WI38 (cell line): ENCODE data around the gene TSPAN9.
A peak's percentile ranks its signal among the peaks of the same experiment; 100 is the strongest.

Experiments
- H3K4me3 ChIP-seq: 2 replicates; pipeline ENCODE4 v1.5.1; 2011; ENCODE audit warnings: low read depth, mild to moderate bottlenecking, control low read depth, low read length
- CTCF ChIP-seq: IDR thresholded peaks from 2 replicates; pipeline ENCODE4 v1.5.1; 2012; ENCODE audit warnings: low read depth, mild to moderate bottlenecking, control low read depth, low read length

The TSPAN9 gene

GRCh38 chr12:3119756-3120601, 42.8 kb downstream of the TSPAN9 start:
- no peak overlapping the region for H3K4me3 ChIP-seq
- no peak for TF ChIP-seq CTCF

GRCh38 chr12:3120701-3121100, 43.5 kb downstream of the TSPAN9 start:
- no peak overlapping the region for H3K4me3 ChIP-seq
- TF ChIP-seq CTCF = no peak

DNA sequence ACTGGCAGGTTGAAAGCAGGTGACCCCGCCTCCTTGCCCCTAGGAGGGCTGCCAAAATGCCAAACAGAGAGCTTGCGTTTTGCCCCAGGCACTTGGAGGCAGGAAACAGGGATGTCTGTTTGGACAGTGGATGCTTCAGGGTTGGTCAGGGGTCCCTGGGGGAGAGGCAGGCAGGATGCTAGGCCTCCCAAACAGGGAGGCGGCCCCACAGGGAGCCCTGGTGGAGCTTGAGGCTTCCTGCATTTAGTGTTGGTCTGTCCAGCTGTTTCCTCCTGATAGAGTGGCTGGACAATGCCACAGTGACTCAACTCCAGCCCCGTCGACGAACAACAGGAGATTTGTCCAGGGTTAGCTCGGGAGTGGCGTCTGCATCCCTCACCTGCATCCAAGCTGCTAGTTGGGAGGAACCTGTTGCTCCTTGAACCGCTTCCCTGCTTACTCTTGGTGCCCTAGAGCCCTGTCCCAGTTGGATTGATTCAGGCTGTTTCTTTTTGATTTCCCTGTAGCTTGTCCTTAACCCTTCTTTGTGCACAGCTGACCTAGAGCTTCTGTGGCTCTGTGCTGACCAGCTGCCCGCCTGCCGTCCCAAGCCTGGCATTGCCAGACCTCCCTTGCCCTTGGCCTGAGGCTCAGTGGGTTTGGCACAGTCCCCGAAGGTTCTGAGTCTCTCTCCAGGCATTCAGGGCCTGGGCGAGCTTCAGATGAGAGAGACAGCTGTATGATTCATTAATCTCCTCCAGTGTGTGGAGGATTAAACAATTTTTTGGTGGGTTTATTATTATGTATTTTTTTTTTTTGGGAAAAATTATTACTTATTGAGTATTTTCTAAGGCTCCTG, 45.9 kb downstream of the TSPAN9 start:
- TF ChIP-seq CTCF = peak; percentile 35
- H3K4me3 ChIP-seq = no peak overlapping the region

DNA sequence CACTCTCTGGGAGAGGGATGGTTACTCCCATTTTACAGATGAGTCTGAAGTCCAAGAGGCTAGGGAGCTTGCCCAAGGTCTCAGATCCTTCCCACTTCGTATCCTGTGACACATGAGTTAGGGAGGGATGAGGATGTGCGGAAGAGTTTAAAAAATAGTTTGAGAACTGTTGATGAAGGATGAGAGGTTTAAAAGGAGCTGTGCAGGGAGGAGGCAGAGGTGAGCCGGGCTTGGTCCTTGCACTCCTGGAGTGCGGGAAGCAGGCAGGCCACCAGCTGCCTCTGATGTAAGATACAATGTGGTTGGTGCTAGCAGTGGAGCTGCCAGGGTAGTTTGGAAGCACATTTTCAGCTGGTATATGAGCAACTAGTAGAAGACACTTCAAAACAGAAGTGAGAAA, 46.5 kb downstream of the TSPAN9 start:
- no peak for TF ChIP-seq CTCF
- H3K4me3 ChIP-seq = no peak overlapping the region

DNA sequence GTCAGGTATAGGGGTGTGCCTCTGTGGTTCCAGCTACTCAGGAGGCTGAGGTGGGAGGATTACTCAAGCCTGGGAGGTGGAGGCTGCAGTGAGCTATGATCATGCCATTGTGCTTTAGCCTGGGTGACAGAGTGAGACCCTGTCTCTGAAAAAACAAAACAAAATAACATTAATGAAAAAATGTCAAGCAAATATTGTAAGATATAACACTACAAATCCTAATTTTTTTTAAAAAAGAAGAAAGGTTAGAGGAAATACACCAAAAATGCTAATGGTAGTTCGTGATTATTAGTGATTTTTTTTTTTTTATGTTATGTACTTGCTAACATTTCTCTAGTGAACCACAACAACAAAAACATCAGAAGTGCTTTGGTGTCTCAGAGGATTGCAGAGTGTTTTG, 47.7 kb downstream of the TSPAN9 start:
- no peak overlapping the region for H3K4me3 ChIP-seq
- TF ChIP-seq CTCF = no peak

- H3K4me3 ChIP-seq = no peak overlapping the region
- no peak for TF ChIP-seq CTCF
Measured at GRCh38 chr12:3125674-3126073, 48.5 kb downstream of the TSPAN9 start.

- TF ChIP-seq CTCF = no peak
Measured at GRCh38 chr12:3127832-3128231, 50.7 kb downstream of the TSPAN9 start.

More at GRCh38 chr12:3127832-3128231, 50.7 kb downstream of the TSPAN9 start:
- H3K4me3 ChIP-seq = no peak overlapping the region
